ENCODE measurements around the gene SLC17A4.

The SLC17A4 gene

GRCh38 chr6:25754535-25754934 lies at the start of gene SLC17A4:
TSS of gene SLC17A4 (plus strand) at chr6:25754742. CDS start at chr6:25761963, 7,221 bp downstream.
- H3K4me3 ChIP-seq (ENCODE audit: low read depth, low read length), result no peak within 1 kb of the TSS
- DNase-seq (ENCODE audit: low read depth), result no peak
- no peak for TF ChIP-seq POLR2A (IDR thresholded peaks at IDR 0.05; ENCODE audit: extremely low read depth, insufficient read length)
- TF ChIP-seq MAX (IDR thresholded peaks at IDR 0.05; ENCODE audit: low read depth, low read length), result no peak
- TF ChIP-seq CTCF (IDR thresholded peaks at IDR 0.05; ENCODE audit: low read depth, low read length), result no peak
- TF ChIP-seq MYC (IDR thresholded peaks at IDR 0.05; ENCODE audit: low read depth, low read length), result no peak

- DNase-seq (ENCODE audit: low read depth), result peak; percentile 12
- TF ChIP-seq CTCF (IDR thresholded peaks at IDR 0.05; ENCODE audit: low read depth, low read length), result no peak
- no peak for TF ChIP-seq MYC (IDR thresholded peaks at IDR 0.05; ENCODE audit: low read depth, low read length)
- no peak for TF ChIP-seq POLR2A (IDR thresholded peaks at IDR 0.05; ENCODE audit: extremely low read depth, insufficient read length)
- TF ChIP-seq MAX (IDR thresholded peaks at IDR 0.05; ENCODE audit: low read depth, low read length), result no peak
- no peak overlapping the region for H3K4me3 ChIP-seq (ENCODE audit: low read depth, low read length)
Observed at GRCh38 chr6:25706314-25707014, 48.1 kb upstream of the SLC17A4 start.

- DNase-seq (ENCODE audit: low read depth), result no peak
- H3K4me3 ChIP-seq (ENCODE audit: low read depth, low read length), result no peak overlapping the region
- no peak for TF ChIP-seq MAX (IDR thresholded peaks at IDR 0.05; ENCODE audit: low read depth, low read length)
- TF ChIP-seq POLR2A (IDR thresholded peaks at IDR 0.05; ENCODE audit: extremely low read depth, insufficient read length), result no peak
- TF ChIP-seq MYC (IDR thresholded peaks at IDR 0.05; ENCODE audit: low read depth, low read length), result no peak
- no peak for TF ChIP-seq CTCF (IDR thresholded peaks at IDR 0.05; ENCODE audit: low read depth, low read length)
Observed at GRCh38 chr6:25709761-25710160, 44.8 kb upstream of the SLC17A4 start.

GRCh38 chr6:25710287-25710686 lies 44.3 kb upstream of the SLC17A4 start:
- H3K4me3 ChIP-seq (ENCODE audit: low read depth, low read length), result no peak overlapping the region
- no peak for DNase-seq (ENCODE audit: low read depth)
- no peak for TF ChIP-seq MYC (IDR thresholded peaks at IDR 0.05; ENCODE audit: low read depth, low read length)
- TF ChIP-seq CTCF (IDR thresholded peaks at IDR 0.05; ENCODE audit: low read depth, low read length), result no peak
- no peak for TF ChIP-seq MAX (IDR thresholded peaks at IDR 0.05; ENCODE audit: low read depth, low read length)
- TF ChIP-seq POLR2A (IDR thresholded peaks at IDR 0.05; ENCODE audit: extremely low read depth, insufficient read length), result no peak

GRCh38 chr6:25713824-25714223 lies 40.7 kb upstream of the SLC17A4 start:
- no peak overlapping the region for H3K4me3 ChIP-seq (ENCODE audit: low read depth, low read length)
- DNase-seq (ENCODE audit: low read depth), result no peak
- no peak for TF ChIP-seq CTCF (IDR thresholded peaks at IDR 0.05; ENCODE audit: low read depth, low read length)
- TF ChIP-seq POLR2A (IDR thresholded peaks at IDR 0.05; ENCODE audit: extremely low read depth, insufficient read length), result no peak
- TF ChIP-seq MAX (IDR thresholded peaks at IDR 0.05; ENCODE audit: low read depth, low read length), result no peak
- TF ChIP-seq MYC (IDR thresholded peaks at IDR 0.05; ENCODE audit: low read depth, low read length), result no peak
